NCI-H1417 (cell line): ENCODE data around the gene DIP2C.
"Not testable (repeated sequence)": the region's sequence is repeated elsewhere in the genome, so short reads cannot be mapped to it uniquely, and the experiment has no call there.

ENCODE experiments used
- DNase-seq, 3 experiments: peaks; one replicate each; lab custom pipeline; 2025; lab: John Stamatoyannopoulos, UW

Gene DIP2C

DNA sequence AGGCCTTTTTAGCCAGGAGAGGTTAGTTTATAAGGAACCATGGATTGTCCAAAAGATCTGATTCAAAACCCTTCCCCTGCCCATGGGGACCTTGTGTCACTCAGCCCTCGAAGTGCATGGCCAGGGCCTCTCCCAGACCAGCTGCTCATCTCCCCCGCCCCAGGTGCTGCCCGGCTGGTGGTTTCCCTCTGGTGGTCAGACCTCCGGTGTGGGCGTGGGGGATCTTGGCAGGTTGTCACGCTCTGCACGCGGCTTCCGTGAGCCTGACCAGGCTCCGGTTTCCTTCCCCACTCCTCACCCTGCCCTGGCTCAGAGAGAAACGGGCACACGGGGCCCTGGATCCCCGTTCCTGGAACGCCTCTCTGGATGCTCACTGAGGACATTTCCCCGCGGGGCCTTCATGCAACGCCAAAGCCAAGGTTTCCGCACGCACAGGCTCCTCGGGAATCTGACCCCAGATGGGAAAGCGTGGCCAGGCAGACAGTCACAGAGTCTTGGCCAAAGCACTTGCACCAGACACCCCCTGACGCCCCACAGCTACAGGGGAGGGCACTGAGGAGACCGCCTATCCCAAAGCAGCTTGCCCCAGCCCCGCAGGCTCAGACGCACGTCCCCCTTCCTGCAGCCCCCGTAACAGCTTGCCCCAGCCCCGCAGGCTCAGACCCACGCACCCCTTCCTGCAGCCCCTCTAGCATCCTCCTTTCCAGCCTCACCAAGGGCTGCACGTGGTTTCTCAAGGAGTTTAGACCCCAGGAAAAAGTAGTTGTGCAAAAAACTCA, 7.8 kb upstream of the DIP2C start:
- no peak for DNase-seq

DNA sequence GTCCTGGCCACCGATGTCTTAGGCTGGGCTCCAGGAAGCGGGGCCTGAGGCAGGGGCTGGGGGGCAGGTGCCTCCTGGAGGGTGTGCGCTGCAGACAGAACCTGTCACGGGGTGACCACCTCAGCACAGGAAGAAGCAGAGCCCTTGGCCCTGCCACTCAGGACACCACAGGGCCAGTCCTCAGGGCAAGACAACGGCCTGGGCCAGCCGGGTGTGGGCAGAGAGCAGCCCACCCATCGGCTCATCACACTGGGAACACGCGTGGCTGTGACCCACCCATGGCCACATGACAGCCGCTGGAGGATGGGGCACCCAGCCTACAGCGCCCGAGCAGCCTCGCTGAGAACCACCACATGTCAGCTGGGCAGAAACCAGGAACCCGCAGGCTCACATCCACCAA, 5.9 kb upstream of the DIP2C start:
- no peak for DNase-seq

DNA sequence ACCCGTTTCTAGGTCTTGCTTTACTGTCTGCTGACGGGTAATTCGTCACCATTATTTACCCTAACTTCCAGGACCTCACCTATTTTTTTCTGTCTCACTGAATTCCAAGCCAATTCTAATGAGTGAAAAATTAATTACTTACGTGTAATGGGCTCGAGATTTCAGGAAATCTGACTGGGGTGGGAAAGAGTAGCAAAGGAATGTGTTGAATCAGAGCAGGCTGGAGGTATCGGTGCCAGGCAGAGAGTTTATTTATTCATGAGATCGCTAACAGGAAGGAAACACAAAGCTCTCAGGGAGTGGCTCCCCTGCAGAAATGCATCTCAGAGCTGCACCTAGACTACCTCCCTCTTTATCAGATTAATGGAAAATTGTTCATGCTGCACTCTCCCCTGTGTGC, 4.0 kb upstream of the DIP2C start:
- DNase-seq = peak in 1 of 3 experiments; percentile 30

DNA sequence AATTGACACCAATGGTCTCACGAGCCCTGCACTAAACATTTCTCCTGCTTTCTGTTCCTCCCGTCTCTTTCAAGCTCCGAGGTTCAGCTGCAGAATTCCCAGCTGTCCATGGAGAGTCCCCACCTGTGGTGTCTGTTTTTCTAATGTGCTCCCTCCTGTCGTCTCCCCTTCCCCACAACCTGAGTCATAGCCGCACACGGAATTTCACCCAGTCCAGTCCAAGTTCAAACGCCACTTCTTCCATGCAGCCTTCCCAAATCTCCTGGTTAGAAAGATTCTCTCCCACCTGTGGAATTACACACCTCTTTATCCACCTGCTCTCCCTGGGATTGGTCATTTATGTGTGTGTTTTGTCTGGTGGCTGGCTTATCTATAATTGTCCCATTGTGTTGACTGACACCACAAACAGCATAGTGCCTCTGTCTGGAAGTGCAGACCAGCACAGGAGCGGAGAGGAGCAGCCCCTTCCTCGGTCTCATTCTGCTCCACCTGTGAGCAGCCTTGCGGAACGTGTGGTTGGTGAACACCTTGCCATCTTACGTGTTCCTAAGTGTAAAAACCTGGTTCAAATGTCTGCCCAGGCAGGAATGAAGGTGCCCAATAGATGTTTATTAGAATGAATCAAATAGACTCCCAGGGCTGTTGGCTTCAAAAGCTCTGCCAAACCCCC, 3.3 kb upstream of the DIP2C start:
- peak in 1 of 3 experiments; percentile 18 for DNase-seq

DNA sequence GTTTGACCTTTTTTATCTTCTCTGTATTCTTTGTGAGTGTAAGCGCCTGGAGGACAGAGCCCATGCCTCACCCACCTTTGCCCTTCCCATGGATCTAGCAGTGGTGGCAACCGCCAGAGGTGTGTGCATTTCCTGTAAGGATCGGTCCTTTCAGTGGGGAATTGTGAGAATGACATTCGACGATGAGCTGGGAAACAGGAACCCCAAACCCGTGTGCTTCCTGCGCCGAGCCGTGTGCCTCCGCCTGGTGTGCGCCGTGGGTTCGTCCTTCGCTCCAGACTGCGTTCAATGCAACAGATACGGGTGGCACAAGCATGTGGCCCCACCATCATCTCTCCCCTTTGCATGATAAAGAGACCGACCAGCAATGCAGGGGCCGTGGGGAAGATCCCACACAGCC, 1.7 kb upstream of the DIP2C start:
- no peak for DNase-seq

DNA sequence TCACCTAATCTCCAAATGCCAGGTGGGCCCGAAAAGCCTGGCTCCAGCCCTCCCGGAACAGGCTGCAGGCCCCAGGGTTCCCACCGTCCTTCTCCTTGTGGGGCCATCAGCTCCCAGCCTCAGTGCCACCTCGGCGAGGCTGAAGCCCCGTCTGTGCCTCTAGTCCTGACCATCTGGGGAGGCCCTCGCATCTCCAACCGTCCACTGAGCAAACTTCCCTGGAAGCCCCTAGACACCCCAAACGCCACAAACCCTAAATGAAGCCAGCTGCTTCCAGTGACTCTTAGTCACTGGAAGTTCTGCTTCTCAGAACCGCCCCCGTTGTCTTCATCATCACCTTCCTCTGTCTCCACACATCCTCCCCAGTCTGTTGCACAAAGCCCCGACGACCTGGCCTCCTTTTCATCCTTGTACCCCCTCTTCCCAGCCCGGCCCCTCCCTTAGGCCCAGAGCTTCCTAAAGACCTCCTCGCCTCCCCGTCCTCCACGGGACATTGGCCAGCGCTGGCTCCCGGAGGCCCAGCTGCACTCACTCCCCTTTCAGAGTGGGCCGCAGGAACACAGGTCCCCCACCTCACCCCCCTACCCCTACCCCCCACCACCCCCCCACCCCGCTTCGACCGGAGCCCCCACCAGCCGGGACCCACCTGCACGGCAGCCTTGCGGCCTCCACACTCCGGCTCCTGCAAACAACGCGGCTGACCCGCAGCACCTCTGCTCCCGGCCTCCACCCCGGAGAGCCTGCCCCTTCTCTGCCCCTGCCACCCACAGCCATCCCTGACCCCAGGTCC, 1.1 kb upstream of the DIP2C start:
- DNase-seq = no peak

DNA sequence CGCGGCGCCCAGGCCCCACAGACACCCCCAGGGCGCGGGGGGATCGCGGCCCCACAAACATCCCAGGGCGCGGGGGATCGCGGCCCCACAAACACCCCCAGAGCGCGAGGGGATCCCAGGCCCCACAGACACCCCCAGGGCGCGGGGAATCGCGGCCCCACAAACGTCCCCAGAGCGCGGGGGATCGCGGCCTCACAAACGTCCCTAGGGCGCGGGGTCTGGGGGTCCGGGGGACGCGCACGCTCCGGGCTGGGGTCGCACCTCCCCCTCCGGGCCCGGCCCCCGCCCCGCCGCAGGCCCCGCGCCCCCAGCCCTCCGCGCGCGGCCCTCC, 382 bp downstream of the DIP2C start:
- peak in 1 of 3 experiments; percentile 54 for DNase-seq

DNA sequence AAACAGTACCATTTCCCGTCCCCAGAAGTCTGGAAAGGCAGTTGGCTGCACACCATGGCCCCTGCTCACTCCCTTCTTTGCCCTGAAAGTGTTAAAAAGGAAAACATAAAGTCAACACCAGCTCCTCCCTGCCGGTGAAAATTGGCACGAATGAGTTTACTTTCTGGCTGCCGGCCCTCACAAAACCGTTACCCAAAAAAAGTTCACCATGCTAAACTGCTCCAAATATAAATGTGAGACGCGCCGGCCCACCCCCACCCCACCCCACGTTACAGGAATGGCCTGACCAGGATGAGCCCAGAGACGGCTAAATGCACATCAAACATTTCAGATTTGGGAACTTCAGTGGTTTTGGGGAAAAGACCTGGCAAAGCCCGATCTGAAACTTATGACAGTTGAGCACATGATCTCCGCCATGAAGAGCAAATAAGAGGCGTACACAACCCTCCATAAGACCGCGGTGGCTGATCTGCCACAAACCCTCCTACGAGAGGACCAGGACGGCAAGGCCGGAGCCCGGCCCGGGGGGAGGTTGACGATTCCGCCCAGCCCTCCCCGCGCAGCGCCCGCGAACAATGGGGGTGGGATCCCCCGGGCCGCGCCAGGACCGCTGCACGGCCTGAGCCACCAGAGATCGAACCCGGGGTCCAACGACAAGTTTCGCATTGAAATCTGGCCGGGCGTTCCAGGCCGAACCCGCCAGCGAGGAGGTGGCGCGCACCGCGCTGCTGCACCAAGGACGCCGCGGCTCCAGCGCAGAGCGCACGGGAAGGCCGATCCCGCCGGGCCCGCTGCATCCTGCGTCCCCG, 952 bp downstream of the DIP2C start:
- DNase-seq = peak in 2 of 3 experiments; percentile 30 to 62

DNA sequence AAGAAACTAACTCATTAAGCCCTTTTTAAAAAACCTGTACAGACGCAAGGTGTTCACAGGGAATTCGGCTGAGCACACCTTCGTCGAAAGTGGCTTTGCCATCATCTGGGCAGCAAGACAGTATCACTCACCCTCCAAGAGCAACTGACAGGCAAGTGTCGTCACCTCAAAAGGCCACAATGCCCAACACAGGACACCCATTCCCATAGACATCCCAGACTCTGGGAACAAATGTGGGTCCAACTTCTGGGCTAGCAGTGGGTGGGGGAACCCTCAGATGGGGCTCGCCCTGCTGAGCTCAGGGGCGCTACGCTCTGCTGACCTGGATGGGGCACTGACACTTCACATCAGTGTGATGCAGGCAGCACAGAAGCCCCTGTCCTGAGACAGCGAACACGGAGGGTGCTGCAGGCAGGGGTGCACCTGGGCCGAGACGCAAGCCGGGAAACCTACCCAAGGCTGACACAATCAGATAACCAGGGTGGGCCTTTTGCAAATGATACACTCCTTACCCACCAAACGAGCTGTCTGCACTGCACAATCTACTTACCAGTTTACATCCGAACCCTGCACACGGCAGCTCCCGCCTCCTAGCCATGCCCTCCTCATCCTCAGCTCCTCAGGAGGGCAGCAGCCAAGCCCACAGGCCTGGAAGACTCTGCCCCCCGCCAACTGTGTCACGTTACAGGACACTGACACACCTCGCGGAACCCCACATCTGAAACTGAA, 1.7 kb downstream of the DIP2C start:
- DNase-seq = no peak

DNA sequence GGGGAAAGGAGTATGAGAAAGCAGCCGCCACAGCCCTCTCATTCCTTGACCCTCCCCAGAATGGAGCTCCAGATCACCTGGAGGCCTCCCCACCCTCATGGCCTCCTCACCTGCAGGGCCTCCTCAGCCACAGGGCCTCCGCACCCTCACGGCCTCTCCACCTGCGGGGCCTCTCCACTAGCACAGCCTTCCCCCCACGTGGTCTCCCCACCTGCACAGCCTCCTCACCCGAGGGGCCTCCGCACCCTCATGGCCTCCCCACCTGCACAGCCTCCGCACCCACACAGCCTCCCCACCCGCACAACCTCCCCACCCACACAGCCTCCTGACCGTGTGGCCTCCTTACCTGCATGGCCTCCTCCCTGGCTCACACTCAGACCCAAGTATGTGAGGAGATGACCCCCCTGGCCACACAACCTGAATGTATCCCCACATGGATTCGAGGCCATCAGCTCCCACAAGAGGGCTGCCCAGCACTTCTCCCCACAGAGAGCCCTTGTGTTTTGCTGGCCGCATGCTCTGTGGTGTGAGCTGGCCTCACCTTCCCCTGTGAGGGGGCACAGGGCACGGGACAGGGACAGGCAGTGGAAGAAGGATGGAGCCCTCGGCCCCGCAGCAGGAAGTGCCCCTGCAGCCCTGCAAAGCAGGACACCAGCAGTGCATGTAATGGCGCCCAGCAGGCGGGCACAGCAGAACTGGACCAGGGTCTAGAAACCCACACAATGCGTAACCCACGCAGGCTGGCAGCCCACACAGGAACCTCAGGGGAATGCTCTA, 3.1 kb downstream of the DIP2C start:
- DNase-seq = no peak

DNA sequence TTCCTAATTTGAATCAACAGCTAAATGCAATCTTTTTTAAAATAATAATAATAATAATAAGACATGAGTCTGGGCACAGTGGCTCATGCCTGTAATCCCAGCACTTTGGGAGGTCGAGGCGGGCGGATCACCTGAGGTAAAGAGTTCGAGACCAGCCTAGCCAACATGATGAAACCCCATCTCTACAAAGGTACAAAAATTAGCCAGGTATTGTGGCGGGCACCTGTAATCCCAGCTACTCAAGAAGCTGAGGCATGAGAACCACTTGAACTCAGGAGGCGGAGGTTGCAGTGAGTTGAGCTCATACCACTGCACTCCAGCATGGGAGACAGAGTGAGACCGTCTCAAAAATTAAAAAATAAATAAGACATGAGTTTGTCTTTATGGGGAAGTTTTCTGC, 3.9 kb downstream of the DIP2C start:
- no peak for DNase-seq

DNA sequence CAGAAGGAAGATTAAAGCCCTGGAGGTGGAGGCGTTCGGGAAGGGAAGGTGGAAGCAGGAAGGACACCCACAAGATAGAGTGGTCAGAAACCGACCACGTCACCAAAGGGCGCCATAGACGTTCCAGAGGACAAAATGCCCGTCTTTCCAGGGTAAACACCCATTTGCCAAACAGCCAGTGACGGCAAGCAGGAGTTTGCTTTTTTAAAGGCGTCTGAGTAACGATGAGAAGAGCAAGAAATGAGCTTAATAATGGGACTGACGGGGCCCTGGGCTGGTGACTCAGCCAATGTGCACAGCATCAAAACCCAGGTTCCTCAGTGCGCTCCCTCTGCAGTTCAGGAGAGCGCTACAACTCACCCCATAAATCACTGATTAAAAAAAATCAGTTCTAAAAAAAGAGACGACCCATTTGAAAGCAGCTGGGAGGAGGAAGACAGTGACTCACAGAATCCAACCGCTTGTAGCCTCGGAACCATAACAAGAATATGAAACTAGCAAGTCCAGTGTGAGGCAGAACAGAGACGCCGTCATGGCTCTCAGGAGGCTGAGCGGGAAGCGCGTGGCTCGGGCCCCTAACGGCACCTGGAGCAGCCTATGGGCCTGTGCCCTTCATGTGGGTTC, 5.9 kb downstream of the DIP2C start:
- DNase-seq = no peak

DNA sequence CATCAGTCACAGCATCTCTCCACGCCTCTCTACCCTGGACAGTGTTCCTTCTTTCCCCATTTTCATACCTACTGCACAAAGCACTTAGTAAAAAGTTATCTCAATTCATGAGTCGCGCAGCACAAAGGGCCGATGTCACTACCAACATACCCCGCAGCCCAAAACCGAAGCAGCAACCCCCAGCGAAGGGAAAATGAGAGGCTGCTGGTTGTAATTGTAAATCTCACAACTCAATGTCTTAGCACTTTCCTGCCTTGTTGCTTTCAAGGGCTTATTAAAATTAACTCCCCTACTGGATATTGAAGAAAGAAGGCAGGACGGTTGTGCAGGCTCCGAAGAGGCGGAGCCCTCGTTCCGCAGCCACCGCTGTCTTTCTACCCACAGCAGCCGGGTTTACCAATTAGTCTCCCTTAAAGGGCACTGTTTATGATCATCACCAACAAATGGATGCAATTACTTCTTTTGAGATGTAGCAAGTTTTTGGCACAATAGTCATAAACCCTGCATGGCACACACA, 6.5 kb downstream of the DIP2C start:
- DNase-seq = no peak

DNA sequence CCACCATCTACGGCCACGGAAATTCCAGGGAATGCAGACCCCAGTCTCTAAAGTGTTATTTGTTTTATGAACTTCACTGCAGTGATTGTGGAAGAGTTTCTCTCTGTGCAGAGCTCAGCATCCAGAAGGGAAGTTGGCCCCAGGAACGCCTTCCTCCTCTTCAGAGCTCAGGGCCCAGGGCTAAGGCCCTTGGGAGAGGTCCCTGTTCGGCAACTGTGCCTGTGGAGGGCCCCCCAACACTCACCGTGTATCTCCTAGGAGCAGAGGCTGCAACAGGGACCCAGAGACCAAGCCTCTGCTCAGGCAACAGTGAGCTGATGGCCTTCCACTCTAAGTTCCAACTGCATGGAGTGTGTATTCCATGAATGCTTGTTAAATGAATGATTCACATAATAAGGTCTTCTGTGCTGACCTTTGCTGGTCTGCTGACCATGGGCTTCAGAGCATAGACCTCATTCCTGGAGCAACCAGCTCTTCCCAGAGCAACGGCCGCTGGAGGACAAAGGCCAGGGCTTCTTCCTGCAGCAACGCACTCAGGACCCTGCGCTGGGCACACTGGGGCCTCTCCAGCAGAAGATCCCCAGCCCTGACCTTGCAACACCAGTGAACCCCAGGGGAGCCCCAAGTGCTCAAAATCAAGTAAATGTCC, 7.7 kb downstream of the DIP2C start:
- DNase-seq = no peak

DNA sequence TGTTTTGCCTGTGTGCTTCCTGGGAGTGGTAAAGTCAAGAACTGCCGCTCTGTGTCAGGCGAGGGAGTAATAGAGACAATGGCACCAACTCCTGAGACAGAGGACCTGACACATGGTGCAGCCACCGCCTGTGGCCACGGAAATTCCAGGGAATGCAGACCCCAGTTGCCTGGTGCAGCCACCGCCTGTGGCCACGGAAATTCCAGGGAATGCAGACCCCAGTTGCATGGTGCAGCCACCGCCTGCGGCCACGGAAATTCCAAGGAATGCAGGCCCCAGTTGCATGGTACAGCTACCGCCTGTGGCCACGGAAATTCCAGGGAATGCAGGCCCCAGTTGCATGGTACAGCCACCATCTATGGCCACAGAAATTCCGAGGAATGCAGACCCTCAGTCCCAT, 8.7 kb downstream of the DIP2C start:
- no peak for DNase-seq

DNA sequence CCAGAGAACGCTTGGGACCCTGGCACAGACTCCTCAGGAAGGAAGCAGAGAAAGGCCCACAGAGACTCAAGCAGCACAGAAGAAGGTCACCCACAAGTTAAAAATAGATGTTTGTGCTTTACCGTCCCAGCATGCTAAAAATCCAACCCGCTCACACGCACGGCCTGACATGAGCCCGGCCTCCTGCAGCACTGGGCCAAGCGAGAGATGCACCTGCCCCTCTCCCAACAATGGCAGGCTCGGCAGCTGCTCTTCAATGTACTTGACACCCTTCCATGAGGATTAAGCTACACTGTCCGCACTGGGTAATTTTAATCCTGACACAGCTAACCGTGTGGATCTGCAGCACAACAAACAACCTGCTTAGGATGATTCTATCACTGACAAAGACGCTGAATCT, 9.3 kb downstream of the DIP2C start:
- DNase-seq = peak; percentile 43 to 77 (median 76)

DNA sequence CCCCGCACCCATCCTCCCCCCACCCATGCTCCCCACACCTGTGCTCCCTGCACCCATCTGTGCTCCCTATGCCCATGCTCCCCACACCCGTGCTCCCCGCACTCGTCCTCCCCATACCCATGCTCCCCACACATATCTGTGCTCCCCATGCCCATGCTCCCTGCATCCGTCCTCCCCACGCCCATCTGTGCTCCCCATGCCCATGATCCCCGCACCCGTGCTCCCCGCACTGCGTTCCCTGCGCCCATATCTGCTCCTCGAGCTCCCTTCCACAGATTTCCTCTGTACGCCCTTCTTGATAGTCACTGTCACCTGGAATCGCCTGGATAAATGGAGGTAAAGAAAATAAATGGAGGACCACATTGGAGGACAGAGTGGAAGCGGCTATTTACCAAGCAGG, 9.9 kb downstream of the DIP2C start:
- no peak for DNase-seq

DNA sequence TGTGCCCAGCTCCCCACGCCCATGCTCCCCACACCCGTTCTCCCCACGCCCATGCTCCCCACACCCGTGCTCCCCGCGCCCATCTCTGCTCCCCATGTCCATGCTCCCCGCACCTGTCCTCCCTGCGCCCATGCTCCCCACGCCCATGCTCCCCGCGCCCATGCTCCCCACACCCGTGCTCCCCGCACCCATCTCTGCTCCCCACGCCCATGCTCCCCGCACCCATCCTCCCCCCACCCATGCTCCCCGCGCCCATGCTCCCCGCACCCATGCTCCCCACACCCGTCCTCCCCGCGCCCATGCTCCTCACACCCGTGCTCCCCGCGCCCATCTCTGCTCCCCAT, 10.8 kb downstream of the DIP2C start:
- DNase-seq = not testable (repeated sequence)
